ENCODE data around the gene DKC1. TPM values are rescaled to one million over a fixed set of nuclear protein-coding genes. Genes with fewer than 3 reads are reported as not detected.

The DKC1 gene
- total and polyA plus RNA-seq, 2 donors (not counting 3 experiments of a cell fraction or from before 2014, with no cell fraction given), result 28.6 to 69.1 TPM

- DNase-seq (ENCODE audit: low read depth, low spot score), result peak; percentile 51
- ChIA-PET POLR2A (no interaction called here), CTCF (interaction anchor here (1.3 to 4.0 kb wide), 7 partner anchors 12 to 90 kb away, joined by 5 to 26 read pairs (median 11); partner anchors contain the start of gene DKC1)
- intact Hi-C loops (cut with micrococcal nuclease) (loop anchor here (1.0 kb wide), 1 partner anchor 91 kb away; no protein-coding TSS in a partner anchor), dilution Hi-C loops (cut with MboI; ENCODE audit: extremely low pct_ligation_motif_present, low sequenced_read_pairs) (no loop called here)
- Histone ChIP-seq H2AFZ (ENCODE audit: low read depth, low read length) (peak within 1 kb of the TSS; percentile 58), H3K27me3 (ENCODE audit: control insufficient read depth in 2 of 2, insufficient read depth in 2 of 2, low read length in 2 of 2) (no peaks in the 10 kb centered on the region), H3K9me3 (replicated peaks; ENCODE audit: control insufficient read depth, insufficient read depth, low read length) (no peaks in the 10 kb centered on the region), H3K79me2 (ENCODE audit: control insufficient read depth, insufficient read depth, low read length) (no peaks in the 10 kb centered on the region), H3K4me2 (ENCODE audit: insufficient read depth, low read length) (peak within 1 kb of the TSS; percentile 79), H3K27ac (ENCODE audit: insufficient read depth, low read depth, low read length) (peak within 1 kb of the TSS; percentile 2), H3K4me3 (replicated peaks in 1 of 3; ENCODE audit: insufficient read depth in 1 of 3, low read depth in 1 of 3, low read length in 3 of 3) (peak within 1 kb of the TSS in 2 of 3 experiments; percentile 45 to 69), H3K4me1 (ENCODE audit: control insufficient read depth, extremely low read depth, insufficient read depth, low read length) (peaks cover 6% of the 10 kb centered on the region), H3K9me1 (replicated peaks; ENCODE audit: control insufficient read depth, extremely low read depth, insufficient read depth, low read length) (no peaks in the 10 kb centered on the region), H4K20me1 (replicated peaks; ENCODE audit: control insufficient read depth, extremely low read depth, insufficient read depth, low read length) (no peaks in the 10 kb centered on the region), H3K9ac (replicated peaks; ENCODE audit: extremely low read depth, insufficient read depth, low read length) (peak within 1 kb of the TSS; percentile 54), H3K36me3 (ENCODE audit: control insufficient read depth in 2 of 2, extremely low read depth in 1 of 2, insufficient read depth in 2 of 2, low read length in 2 of 2) (no peaks in the 10 kb centered on the region)
- no peak for TF ChIP-seq POLR2A (IDR thresholded peaks at IDR 0.05; ENCODE audit: low read depth, low read length)
- TF ChIP-seq POLR2AphosphoS5 (IDR thresholded peaks at IDR 0.05; ENCODE audit: insufficient read depth, low read depth, low read length), result peak; percentile 22
- peak; percentile 72 for FAIRE-seq
- BruUV-seq (replicated peaks), result no TSS peak
Observed at GRCh38 chrX:154750301-154751202, 12.1 kb upstream of the DKC1 start, which contains the start of gene GAB3. TSS of gene GAB3 (minus strand) at chrX:154751077. CDS start at chrX:154751025, 52 bp downstream.

GRCh38 chrX:154751203-154751668, 11.4 kb upstream of the DKC1 start:
- dilution Hi-C loops (cut with MboI; ENCODE audit: extremely low pct_ligation_motif_present, low sequenced_read_pairs), result no loop called here
- POLR2A ChIA-PET, result no interaction called here

More at GRCh38 chrX:154751203-154751668, 11.4 kb upstream of the DKC1 start:
- DNase-seq (ENCODE audit: low read depth, low spot score) (no peak), FAIRE-seq (no peak)
- no peaks in the 10 kb centered on the region for H3K9me3 ChIP-seq (replicated peaks; ENCODE audit: control insufficient read depth, insufficient read depth, low read length)
- H3K79me2 ChIP-seq (ENCODE audit: control insufficient read depth, insufficient read depth, low read length), result no peaks in the 10 kb centered on the region
- TF ChIP-seq GATA2 (IDR thresholded peaks at IDR 0.05; ENCODE audit: insufficient read depth, insufficient read length, low read depth, low read length) (no peak), FOS (IDR thresholded peaks at IDR 0.05; ENCODE audit: borderline replicate concordance, insufficient read depth, low read length) (no peak), CTCF (IDR thresholded peaks at IDR 0.05; ENCODE audit: extremely low read depth in 1 of 2, insufficient read depth in 1 of 2, low read depth in 1 of 2, low read length in 2 of 2) (no peak), POLR2A (IDR thresholded peaks at IDR 0.05; ENCODE audit: low read depth, low read length) (no peak), EZH2 (IDR thresholded peaks at IDR 0.05; ENCODE audit: borderline replicate concordance, low read depth, low read length, severe bottlenecking) (no peak), JUN (IDR thresholded peaks at IDR 0.05; ENCODE audit: borderline replicate concordance, insufficient read depth, insufficient read length, low read depth) (no peak), MYC (IDR thresholded peaks at IDR 0.05; ENCODE audit: low read depth, low read length) (no peak), MAX (IDR thresholded peaks at IDR 0.05; ENCODE audit: insufficient read depth, insufficient read length) (no peak), POLR2AphosphoS5 (IDR thresholded peaks at IDR 0.05; ENCODE audit: insufficient read depth, low read depth, low read length) (no peak)
- H3K9me1 ChIP-seq (replicated peaks; ENCODE audit: control insufficient read depth, extremely low read depth, insufficient read depth, low read length), result no peaks in the 10 kb centered on the region
- H2AFZ ChIP-seq (ENCODE audit: low read depth, low read length), result peak overlapping the region; percentile 17
- BruUV-seq (replicated peaks), result no TSS peak
- peak overlapping the region; percentile 13 for H3K4me2 ChIP-seq (ENCODE audit: insufficient read depth, low read length)
- peaks cover 6% of the 10 kb centered on the region for H3K4me1 ChIP-seq (ENCODE audit: control insufficient read depth, extremely low read depth, insufficient read depth, low read length)
- H3K9ac ChIP-seq (replicated peaks; ENCODE audit: extremely low read depth, insufficient read depth, low read length), result no peak overlapping the region
- no peaks in the 10 kb centered on the region for H3K36me3 ChIP-seq (ENCODE audit: control insufficient read depth in 2 of 2, extremely low read depth in 1 of 2, insufficient read depth in 2 of 2, low read length in 2 of 2)
- H3K4me3 ChIP-seq (replicated peaks in 1 of 3; ENCODE audit: insufficient read depth in 1 of 3, low read depth in 1 of 3, low read length in 3 of 3), result peak overlapping the region in 1 of 3 experiments; percentile 69
- H3K27ac ChIP-seq (ENCODE audit: insufficient read depth, low read depth, low read length), result no peak overlapping the region
- H4K20me1 ChIP-seq (replicated peaks; ENCODE audit: control insufficient read depth, extremely low read depth, insufficient read depth, low read length), result no peaks in the 10 kb centered on the region
- no peaks in the 10 kb centered on the region for H3K27me3 ChIP-seq (ENCODE audit: control insufficient read depth in 2 of 2, insufficient read depth in 2 of 2, low read length in 2 of 2)
- intact Hi-C loops (cut with micrococcal nuclease), result no loop called here
- CTCF ChIA-PET, result interaction anchor here (1.3 to 4.0 kb wide), 4 partner anchors 12 to 89 kb away, joined by 5 to 13 read pairs (median 10); partner anchors contain the start of gene DKC1

Measured in endothelial cell of umbilical vein (primary cell).